ENCODE measurements around the gene AHNAK. TPM values are rescaled to one million over a fixed set of nuclear protein-coding genes. Genes with fewer than 3 reads are reported as not detected.

Gene AHNAK
- total and polyA plus RNA-seq, 2 of the 8 experiments (the other 6 are each of a cell fraction or from before 2014, with no cell fraction given) = 2.0 to 5.8 TPM

DNA sequence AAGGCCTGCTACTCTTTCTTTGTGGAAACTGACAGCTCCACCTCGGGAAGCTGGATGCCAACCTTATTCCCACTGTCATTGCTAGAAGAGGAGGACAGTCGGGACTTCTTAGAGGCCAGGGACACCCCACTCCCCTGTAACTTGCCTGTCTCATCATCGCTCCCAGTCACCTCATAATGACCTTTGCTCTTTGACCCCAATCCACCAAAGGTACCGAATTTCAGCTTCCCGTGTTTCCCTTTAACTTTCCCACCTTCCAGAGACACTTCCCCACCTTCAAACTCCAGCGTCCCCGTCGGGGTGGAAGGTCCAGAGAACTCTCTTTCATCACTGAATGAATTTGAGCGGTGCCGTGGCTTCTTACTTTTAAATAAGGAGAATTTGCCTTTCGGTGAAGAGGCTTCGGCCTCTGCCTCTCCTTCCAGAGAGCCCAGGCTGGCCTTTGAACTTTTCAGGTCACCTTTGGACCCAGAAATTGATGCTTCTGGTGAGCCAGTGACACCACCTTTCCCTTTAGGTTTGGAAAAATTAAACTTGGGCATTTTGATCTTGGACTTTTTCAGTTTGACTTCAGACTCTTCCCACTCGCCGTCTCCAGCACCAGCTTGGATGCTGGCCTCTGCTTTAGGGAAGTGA, 29.8 kb downstream of the AHNAK start:
- Histone ChIP-seq H2BK12ac (ENCODE audit: low read depth, low read length) (no peak overlapping the region), H4K5ac (ENCODE audit: insufficient read length, low read depth, low read length) (no peak overlapping the region), H4K8ac (ENCODE audit: extremely low read depth, insufficient read depth, low read length) (no peak overlapping the region), H3K27ac (ENCODE audit: low read depth, low read length) (no peak overlapping the region), H3K9me3 (ENCODE audit: insufficient read depth in 2 of 2, low read depth in 1 of 2, low read length in 1 of 2) (peaks cover 0 to 5% of the 10 kb centered on the region in 2 experiments; a peak in 1 of 4 replicates), H3K56ac (replicated peaks; ENCODE audit: insufficient read length, low read depth, low read length) (no peak overlapping the region), H2BK15ac (ENCODE audit: low read length) (no peak overlapping the region), H3K9ac (replicated peaks in 1 of 4; ENCODE audit: extremely low read depth in 1 of 4, low read depth in 3 of 4, low read length in 3 of 4) (no peak overlapping the region), H3K27me3 (replicated peaks in 1 of 4; ENCODE audit: control insufficient read depth in 3 of 4, extremely low read depth in 1 of 4, insufficient read depth in 3 of 4, low read length in 3 of 4) (no peaks in the 10 kb centered on the region), H2BK120ac (replicated peaks; ENCODE audit: low read depth, low read length) (no peak overlapping the region), H2AK5ac (ENCODE audit: low read depth, low read length) (no peak overlapping the region), H2BK20ac (ENCODE audit: low read length) (no peak overlapping the region), H3K79me2 (ENCODE audit: control insufficient read depth in 1 of 2, insufficient read depth in 2 of 2, low read length in 2 of 2) (no peaks in the 10 kb centered on the region), H3K36me3 (ENCODE audit: control insufficient read depth in 2 of 4, insufficient read depth in 4 of 4, low read length in 3 of 4) (no peaks in the 10 kb centered on the region), H2BK5ac (ENCODE audit: low read depth, low read length) (no peak overlapping the region), H3K4me1 (replicated peaks in 1 of 4; ENCODE audit: control insufficient read depth in 3 of 4, insufficient read depth in 4 of 4, low read length in 3 of 4) (no peaks in the 10 kb centered on the region), H3K14ac (ENCODE audit: insufficient read length) (no peak overlapping the region), H3K23ac (ENCODE audit: insufficient read length) (no peak overlapping the region), H3K23me2 (ENCODE audit: low read depth, low read length) (no peaks in the 10 kb centered on the region), H3K18ac (ENCODE audit: extremely low read depth, low read length) (no peak overlapping the region), H3K4me3 (ENCODE audit: extremely low read depth in 1 of 4, insufficient read depth in 2 of 4, low read depth in 3 of 4, low read length in 4 of 4) (no peak overlapping the region), H3K79me1 (ENCODE audit: low read depth, low read length) (no peaks in the 10 kb centered on the region), H3K4ac (replicated peaks; ENCODE audit: insufficient read length, low read depth, low read length) (no peak overlapping the region), H2AFZ (ENCODE audit: low read length) (no peak overlapping the region), H4K20me1 (replicated peaks in 1 of 2; ENCODE audit: control insufficient read depth in 1 of 2, insufficient read depth in 2 of 2, low read length in 2 of 2) (no peaks in the 10 kb centered on the region), H3K4me2 (ENCODE audit: insufficient read depth in 1 of 2, low read depth in 2 of 2, low read length in 2 of 2) (no peak overlapping the region), H4K91ac (replicated peaks; ENCODE audit: insufficient read length, low read length) (no peak overlapping the region)
- FAIRE-seq (no peak), DNase-seq (ENCODE audit: low read depth in 1 of 2, low spot score in 2 of 2) (no peak)
- 92% methylated on average over 14 of the region's 14 CpGs; no CpG with 5 or more reads in 1 of the 2 experiments for WGBS, 2 experiments (ENCODE audit: extremely low coverage in 1 of 2, insufficient coverage in 1 of 2, insufficient read length in 1 of 2, insufficient replicate concordance in 2 of 2, low coverage in 1 of 2, low lambda C conversion rate in 2 of 2, missing lambda C conversion rate in 1 of 2)
- POLR2A ChIA-PET (ENCODE audit: partially characterized antibody) = no interaction called here
- CTCF ChIA-PET (ENCODE audit: partially characterized antibody) = interaction anchor here (0.6 to 2.2 kb wide), 6 partner anchors 11 to 122 kb away, joined by 3 to 6 read pairs (median 5); no protein-coding TSS in a partner anchor
- TF ChIP-seq POLR2A (IDR thresholded peaks at IDR 0.05; ENCODE audit: control extremely low read depth in 1 of 2, low read depth in 2 of 2, low read length in 2 of 2) = no peak
- no peak for TF ChIP-seq SIRT6 (IDR thresholded peaks at IDR 0.05; ENCODE audit: low read length)
- TF ChIP-seq RFX5 (IDR thresholded peaks at IDR 0.05; ENCODE audit: borderline replicate concordance, low read depth, low read length) = no peak
- no peak for TF ChIP-seq CEBPB (IDR thresholded peaks at IDR 0.05; ENCODE audit: low read depth, low read length)
- TF ChIP-seq YY1 (IDR thresholded peaks at IDR 0.05; ENCODE audit: low read depth, low read length) = no peak
- TF ChIP-seq, protein P1, sequence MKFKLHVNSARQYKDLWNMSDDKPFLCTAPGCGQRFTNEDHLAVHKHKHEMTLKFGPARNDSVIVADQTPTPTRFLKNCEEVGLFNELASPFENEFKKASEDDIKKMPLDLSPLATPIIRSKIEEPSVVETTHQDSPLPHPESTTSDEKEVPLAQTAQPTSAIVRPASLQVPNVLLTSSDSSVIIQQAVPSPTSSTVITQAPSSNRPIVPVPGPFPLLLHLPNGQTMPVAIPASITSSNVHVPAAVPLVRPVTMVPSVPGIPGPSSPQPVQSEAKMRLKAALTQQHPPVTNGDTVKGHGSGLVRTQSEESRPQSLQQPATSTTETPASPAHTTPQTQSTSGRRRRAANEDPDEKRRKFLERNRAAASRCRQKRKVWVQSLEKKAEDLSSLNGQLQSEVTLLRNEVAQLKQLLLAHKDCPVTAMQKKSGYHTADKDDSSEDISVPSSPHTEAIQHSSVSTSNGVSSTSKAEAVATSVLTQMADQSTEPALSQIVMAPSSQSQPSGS (IDR thresholded peaks at IDR 0.05; ENCODE audit: low read length) = no peak
- TF ChIP-seq FOSL1 (IDR thresholded peaks at IDR 0.05; ENCODE audit: insufficient read depth, low read depth, low read length) = no peak
- TF ChIP-seq EP300 (IDR thresholded peaks at IDR 0.05; ENCODE audit: borderline replicate concordance in 1 of 2, low read depth in 2 of 2, low read length in 2 of 2) = no peak
- no peak for TF ChIP-seq RXRA (IDR thresholded peaks at IDR 0.05; ENCODE audit: insufficient read depth, low read depth, low read length)
- TF ChIP-seq PHF8 (conservative IDR thresholded peaks at IDR 0.05; ENCODE audit: low read depth, low read length) = no peak
- TF ChIP-seq SAP30 (IDR thresholded peaks at IDR 0.05; ENCODE audit: insufficient read depth, insufficient replicate concordance, low read length) = no peak
- TF ChIP-seq KDM1A (IDR thresholded peaks at IDR 0.05; ENCODE audit: borderline replicate concordance, low read length) = no peak
